Fibroblast of lung (primary cell): Measurements from ENCODE around the gene TEC. TPM values are rescaled to one million over a fixed set of nuclear protein-coding genes. Genes with fewer than 3 reads are reported as not detected.

Experiments used
- DNase-seq, 2 donors: peaks; one replicate each; pipeline versions ENCODE4 v3.0.0 to v3.0.0-alpha.2; 2010; ENCODE audit warnings: low read depth in 2 of 2
- H2AFZ ChIP-seq: 2 replicates; pipeline ENCODE4 v1.5.1; 2012; ENCODE audit warnings: low read length, control low read depth, inconsistent platforms
- H3K27ac ChIP-seq: 2 replicates; pipeline ENCODE4 v1.5.1; 2011; ENCODE audit warnings: low read length, control low read depth; ENCODE audit not compliant: insufficient read depth
- H3K27me3 ChIP-seq: 2 replicates; pipeline ENCODE4 v1.5.1; 2011; ENCODE audit warnings: mild to moderate bottlenecking, low read length; ENCODE audit not compliant: control insufficient read depth, insufficient read depth
- H3K36me3 ChIP-seq: 2 replicates; pipeline ENCODE4 v1.5.1; 2011; ENCODE audit warnings: low read length; ENCODE audit not compliant: control insufficient read depth, insufficient read depth
- H3K4me1 ChIP-seq: 2 replicates; pipeline ENCODE4 v1.5.1; 2011; ENCODE audit warnings: low read length; ENCODE audit not compliant: control insufficient read depth, insufficient read depth; ENCODE audit errors: extremely low read depth
- H3K4me2 ChIP-seq: 2 replicates; pipeline ENCODE4 v1.5.1; 2011; ENCODE audit warnings: low read length, control low read depth; ENCODE audit not compliant: insufficient read depth; ENCODE audit errors: extremely low read depth
- H3K4me3 ChIP-seq, 4 experiments: fragments of 200-600 bp in 1 of 4; sonication (generic) in 1 of 4; replicated peaks in 1 of 4; 2 replicates each; pipeline ENCODE4 v1.5.1; 2011 to 2016; ENCODE audit warnings: low read length in 4 of 4, low read depth in 3 of 4, mild to moderate bottlenecking in 3 of 4, control low read depth in 2 of 4, inconsistent platforms in 1 of 4, mixed read lengths in 1 of 4; ENCODE audit not compliant: insufficient read depth in 1 of 4; ENCODE audit errors: control extremely low read depth in 1 of 4
- H3K79me2 ChIP-seq: 2 replicates; pipeline ENCODE4 v1.5.1; 2012; ENCODE audit warnings: mild to moderate bottlenecking, low read length, inconsistent platforms; ENCODE audit not compliant: control insufficient read depth, insufficient read depth
- H3K9ac ChIP-seq: 2 replicates; pipeline ENCODE4 v1.5.1; 2011; ENCODE audit warnings: mild to moderate bottlenecking, low read length, control low read depth; ENCODE audit not compliant: insufficient read depth
- H3K9me3 ChIP-seq: 2 replicates; pipeline ENCODE4 v1.5.1; 2012; ENCODE audit warnings: low read depth, low read length; ENCODE audit not compliant: control insufficient read depth, insufficient read depth
- H4K20me1 ChIP-seq: 2 replicates; pipeline ENCODE4 v1.5.1; 2011; ENCODE audit warnings: low read length; ENCODE audit not compliant: control insufficient read depth, insufficient read depth; ENCODE audit errors: extremely low read depth
- CTCF ChIP-seq, 2 donors: IDR thresholded peaks in 1 of 2; conservative IDR thresholded peaks in 1 of 2; 1 replicate in 1 of 2; 2 replicates in 1 of 2; pipeline ENCODE4 v1.5.1; 2011 to 2012; ENCODE audit warnings: low read length in 2 of 2, control low read depth in 1 of 2, inconsistent platforms in 1 of 2, low read depth in 1 of 2, mild to moderate bottlenecking in 1 of 2
- EZH2 ChIP-seq: IDR thresholded peaks from 2 replicates; pipeline ENCODE4 v1.5.1; 2012; ENCODE audit warnings: low read length, control low read depth, mild to moderate bottlenecking; ENCODE audit errors: missing control alignments
- polyA plus RNA-seq, 2 donors: library from polyadenylated mRNA; depleted of rRNA in 1 of 2; stranded (reverse) in 1 of 2; unstranded in 1 of 2; fragments of >200 nt; gene quantifications; 2 replicates each; pipeline ENCODE4 v1.2.1, GENCODE V29; 2011 to 2012; ENCODE audit warnings: missing spikeins in 1 of 2
- total RNA-seq: library from RNA; depleted of rRNA; stranded (reverse); fragments of >200 nt; gene quantifications from 2 replicates; pipeline ENCODE4 v1.2.1, GENCODE V29; 2014

Gene TEC
- total and polyA plus RNA-seq, 2 donors (not counting 1 experiment from before 2014, with no cell fraction given) = 0.79 to 5.3 TPM

- TF ChIP-seq CTCF (conservative IDR thresholded peaks at IDR 0.05 in 1 of 2, IDR thresholded peaks at IDR 0.05 in 1 of 2; ENCODE audit: low read depth in 1 of 2, low read length in 2 of 2) = no peak
- H3K9ac ChIP-seq = no peak overlapping the region
- no peak overlapping the region for H3K27ac ChIP-seq
- no peaks in the 10 kb centered on the region for H3K36me3 ChIP-seq
- no peaks in the 10 kb centered on the region for H3K9me3 ChIP-seq
- H3K4me3 ChIP-seq = no peak overlapping the region
- H3K4me2 ChIP-seq = no peak overlapping the region
- H3K4me1 ChIP-seq = no peaks in the 10 kb centered on the region
- no peaks in the 10 kb centered on the region for H3K27me3 ChIP-seq
- DNase-seq = no peak
- no peaks in the 10 kb centered on the region for H4K20me1 ChIP-seq
- H2AFZ ChIP-seq = no peak overlapping the region
- no peaks in the 10 kb centered on the region for H3K79me2 ChIP-seq
Observed at GRCh38 chr4:48156423-48156822, 113.2 kb downstream of the TEC start.

- Histone ChIP-seq H3K9me3 (no peaks in the 10 kb centered on the region), H3K4me2 (no peak overlapping the region)
- TF ChIP-seq EZH2 (no peak), CTCF (conservative IDR thresholded peaks at IDR 0.05 in 1 of 2, IDR thresholded peaks at IDR 0.05 in 1 of 2; ENCODE audit: low read depth in 1 of 2, low read length in 2 of 2) (no peak)
Observed at GRCh38 chr4:48153791-48154550, 115.7 kb downstream of the TEC start.

GRCh38 chr4:48152259-48152658 lies 117.4 kb downstream of the TEC start:
- Histone ChIP-seq H3K4me3 (no peak overlapping the region), H3K36me3 (no peaks in the 10 kb centered on the region), H4K20me1 (no peaks in the 10 kb centered on the region), H3K27ac (no peak overlapping the region), H3K4me2 (no peak overlapping the region), H3K27me3 (no peaks in the 10 kb centered on the region), H3K4me1 (no peaks in the 10 kb centered on the region), H2AFZ (no peak overlapping the region), H3K79me2 (no peaks in the 10 kb centered on the region), H3K9me3 (no peaks in the 10 kb centered on the region), H3K9ac (no peak overlapping the region)
- no peak for TF ChIP-seq CTCF (conservative IDR thresholded peaks at IDR 0.05 in 1 of 2, IDR thresholded peaks at IDR 0.05 in 1 of 2; ENCODE audit: low read depth in 1 of 2, low read length in 2 of 2)
- no peak for TF ChIP-seq EZH2
- DNase-seq = no peak

More at GRCh38 chr4:48153791-48154550, 115.7 kb downstream of the TEC start:
- Histone ChIP-seq H3K4me3 (no peak overlapping the region), H3K79me2 (no peaks in the 10 kb centered on the region), H3K9ac (no peak overlapping the region), H3K4me1 (no peaks in the 10 kb centered on the region), H3K36me3 (no peaks in the 10 kb centered on the region), H3K27me3 (no peaks in the 10 kb centered on the region), H2AFZ (no peak overlapping the region), H4K20me1 (no peaks in the 10 kb centered on the region), H3K27ac (no peak overlapping the region)
- no peak for DNase-seq
